Measurements from ENCODE around the gene USP24. TPM values are rescaled to one million over a fixed set of nuclear protein-coding genes. Genes with fewer than 3 reads are reported as not detected.

Gene USP24
- total and polyA plus RNA-seq, 2 donors (not counting 3 experiments of a cell fraction or from before 2014, with no cell fraction given) = 8.2 to 30.0 TPM

- Histone ChIP-seq H3K27me3 (ENCODE audit: control insufficient read depth in 2 of 2, insufficient read depth in 2 of 2, low read length in 2 of 2) (no peaks in the 10 kb centered on the region), H4K20me1 (replicated peaks; ENCODE audit: control insufficient read depth, extremely low read depth, insufficient read depth, low read length) (peaks cover 5% of the 10 kb centered on the region), H2AFZ (ENCODE audit: low read depth, low read length) (peak overlapping the region; percentile 92), H3K4me1 (ENCODE audit: control insufficient read depth, extremely low read depth, insufficient read depth, low read length) (peaks cover 17% of the 10 kb centered on the region), H3K9me3 (replicated peaks; ENCODE audit: control insufficient read depth, insufficient read depth, low read length) (no peaks in the 10 kb centered on the region), H3K9ac (replicated peaks; ENCODE audit: extremely low read depth, insufficient read depth, low read length) (peak overlapping the region; percentile 85), H3K79me2 (ENCODE audit: control insufficient read depth, insufficient read depth, low read length) (peaks cover 25% of the 10 kb centered on the region), H3K36me3 (ENCODE audit: control insufficient read depth in 2 of 2, extremely low read depth in 1 of 2, insufficient read depth in 2 of 2, low read length in 2 of 2) (no peaks in the 10 kb centered on the region), H3K27ac (ENCODE audit: insufficient read depth, low read depth, low read length) (peak overlapping the region; percentile 34), H3K4me3 (replicated peaks in 1 of 3; ENCODE audit: insufficient read depth in 1 of 3, low read depth in 1 of 3, low read length in 3 of 3) (peak overlapping the region; percentile 24 to 79 (median 46)), H3K9me1 (replicated peaks; ENCODE audit: control insufficient read depth, extremely low read depth, insufficient read depth, low read length) (no peaks in the 10 kb centered on the region), H3K4me2 (ENCODE audit: insufficient read depth, low read length) (peak overlapping the region; percentile 79)
- dilution Hi-C loops (cut with MboI; ENCODE audit: extremely low pct_ligation_motif_present, low sequenced_read_pairs) (no loop called here), intact Hi-C loops (cut with micrococcal nuclease) (loop anchor here (2.0 kb wide), 4 partner anchors 62 to 1364 kb away; partner anchors contain the start of gene PLPP3)
- ChIA-PET POLR2A (no interaction called here), CTCF (no interaction called here)
- DNase-seq (ENCODE audit: low read depth, low spot score) = peak; percentile 9
- no peak for FAIRE-seq
- BruUV-seq (replicated peaks) = no TSS peak
- TF ChIP-seq POLR2A (IDR thresholded peaks at IDR 0.05; ENCODE audit: low read depth, low read length) (no peak), CTCF (IDR thresholded peaks at IDR 0.05; ENCODE audit: extremely low read depth in 1 of 2, insufficient read depth in 1 of 2, low read depth in 1 of 2, low read length in 2 of 2) (no peak), GATA2 (IDR thresholded peaks at IDR 0.05; ENCODE audit: insufficient read depth, insufficient read length, low read depth, low read length) (no peak), FOS (IDR thresholded peaks at IDR 0.05; ENCODE audit: borderline replicate concordance, insufficient read depth, low read length) (no peak), EZH2 (IDR thresholded peaks at IDR 0.05; ENCODE audit: borderline replicate concordance, low read depth, low read length, severe bottlenecking) (no peak), POLR2AphosphoS5 (IDR thresholded peaks at IDR 0.05; ENCODE audit: insufficient read depth, low read depth, low read length) (no peak), MAX (IDR thresholded peaks at IDR 0.05; ENCODE audit: insufficient read depth, insufficient read length) (no peak)
These were observed 791 bp downstream of the USP24 start for GRCh38 chr1:55214212-55214933.

All from endothelial cell of umbilical vein (primary cell).